ENCODE results near the gene WDR20. TPM values are rescaled to one million over a fixed set of nuclear protein-coding genes. Genes with fewer than 3 reads are reported as not detected.

The WDR20 gene
- total and polyA plus RNA-seq, 2 of the 4 experiments (the other 2 are of a cell fraction) = 20.3 to 27.4 TPM

DNA sequence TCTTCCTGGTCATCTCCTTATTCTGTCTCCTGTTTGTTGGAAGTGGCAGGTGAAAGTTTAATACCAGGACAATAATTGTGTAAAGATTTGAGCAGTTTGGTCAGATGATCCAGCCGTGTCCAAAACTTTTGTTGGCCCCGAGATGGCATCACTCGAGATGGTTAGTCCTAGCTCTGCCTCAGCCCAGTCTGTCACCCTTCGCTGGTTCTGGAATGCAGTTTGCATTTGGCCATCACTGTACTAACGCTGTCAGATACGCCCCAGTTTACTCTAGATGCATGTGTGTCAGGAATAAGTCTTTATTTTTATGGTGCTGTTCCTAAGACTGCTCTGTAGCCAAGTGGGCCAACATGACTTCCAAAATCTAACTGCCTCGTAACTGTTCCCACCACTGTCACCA lies 85.7 kb downstream of the WDR20 start:
- in situ Hi-C loops (cut with MboI; ENCODE audit: low sequenced_read_pairs) = no loop called here
- BruUV-seq (replicated peaks) = no TSS peak
- intact Hi-C loops (cut with micrococcal nuclease) = no loop called here

More for the DNA sequence above, 85.7 kb downstream of the WDR20 start:
- no peak overlapping the region for H2AK9ac ChIP-seq (replicated peaks; ENCODE audit: low read depth, low read length, poor library complexity)
- H2BK15ac ChIP-seq (ENCODE audit: low read depth, low read length) = no peak overlapping the region
- H4K5ac ChIP-seq (ENCODE audit: low read depth, low read length) = no peak overlapping the region
- no peak for ATAC-seq (ENCODE audit: low read depth)
- H3K36me3 ChIP-seq (ENCODE audit: control insufficient read depth, insufficient read depth, low read length) = peaks cover 11% of the 10 kb centered on the region
- CTCF ChIA-PET = no interaction called here
- H3K27ac ChIP-seq (ENCODE audit: insufficient read depth, low read length) = no peak overlapping the region
- H2AFZ ChIP-seq (replicated peaks; ENCODE audit: low read length, poor library complexity) = no peak overlapping the region
- H2BK20ac ChIP-seq (ENCODE audit: low read depth, low read length) = no peak overlapping the region
- no peak overlapping the region for H3K14ac ChIP-seq (replicated peaks; ENCODE audit: low read depth, low read length)
- peaks cover 4% of the 10 kb centered on the region; the same call in 1 of the 2 replicates for H3K4me1 ChIP-seq (ENCODE audit: control insufficient read depth, insufficient read depth, low read length)
- H3K18ac ChIP-seq (ENCODE audit: low read depth, low read length) = no peak overlapping the region
- dilution Hi-C loops (cut with HindIII; ENCODE audit: low sequenced_read_pairs, unreplicated experiment) = no loop called here
- no peak overlapping the region for H2BK5ac ChIP-seq (ENCODE audit: low read depth, low read length, poor library complexity, severe bottlenecking)
- H4K91ac ChIP-seq (ENCODE audit: insufficient read depth, low read depth, low read length) = no peak overlapping the region
- H3K9ac ChIP-seq (ENCODE audit: low read depth, low read length) = no peak overlapping the region
- no peak overlapping the region for H3K23ac ChIP-seq (ENCODE audit: low read depth, low read length)
- H3K9me3 ChIP-seq (ENCODE audit: control insufficient read depth, insufficient read depth, low read length) = no peaks in the 10 kb centered on the region
- no peaks in the 10 kb centered on the region for H3K27me3 ChIP-seq (ENCODE audit: control insufficient read depth, insufficient read depth, low read length)
- no peak overlapping the region for H3K4me3 ChIP-seq (ENCODE audit: insufficient read depth, low read depth, low read length)
- WGBS, 2 experiments (ENCODE audit: extremely low coverage in 2 of 2, insufficient read length in 1 of 2) = 92% methylated on average over 6 of the region's 7 CpGs; no CpG with 5 or more reads in 1 of the 2 experiments
- peaks cover 0 to 19% of the 10 kb centered on the region in 2 experiments; a peak in 2 of 4 replicates for H3K79me1 ChIP-seq (ENCODE audit: low read depth in 1 of 2, low read length in 2 of 2)
- DNase-seq = no peak
- TF ChIP-seq BHLHE40 (IDR thresholded peaks at IDR 0.05; ENCODE audit: low read depth, low read length) = no peak
- no peak for TF ChIP-seq MAZ (IDR thresholded peaks at IDR 0.05; ENCODE audit: borderline replicate concordance, low read depth, low read length)
- TF ChIP-seq RFX5 (IDR thresholded peaks at IDR 0.05; ENCODE audit: low read depth, low read length) = no peak
- TF ChIP-seq, protein P1, sequence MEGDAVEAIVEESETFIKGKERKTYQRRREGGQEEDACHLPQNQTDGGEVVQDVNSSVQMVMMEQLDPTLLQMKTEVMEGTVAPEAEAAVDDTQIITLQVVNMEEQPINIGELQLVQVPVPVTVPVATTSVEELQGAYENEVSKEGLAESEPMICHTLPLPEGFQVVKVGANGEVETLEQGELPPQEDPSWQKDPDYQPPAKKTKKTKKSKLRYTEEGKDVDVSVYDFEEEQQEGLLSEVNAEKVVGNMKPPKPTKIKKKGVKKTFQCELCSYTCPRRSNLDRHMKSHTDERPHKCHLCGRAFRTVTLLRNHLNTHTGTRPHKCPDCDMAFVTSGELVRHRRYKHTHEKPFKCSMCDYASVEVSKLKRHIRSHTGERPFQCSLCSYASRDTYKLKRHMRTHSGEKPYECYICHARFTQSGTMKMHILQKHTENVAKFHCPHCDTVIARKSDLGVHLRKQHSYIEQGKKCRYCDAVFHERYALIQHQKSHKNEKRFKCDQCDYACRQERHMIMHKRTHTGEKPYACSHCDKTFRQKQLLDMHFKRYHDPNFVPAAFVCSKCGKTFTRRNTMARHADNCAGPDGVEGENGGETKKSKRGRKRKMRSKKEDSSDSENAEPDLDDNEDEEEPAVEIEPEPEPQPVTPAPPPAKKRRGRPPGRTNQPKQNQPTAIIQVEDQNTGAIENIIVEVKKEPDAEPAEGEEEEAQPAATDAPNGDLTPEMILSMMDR (conservative IDR thresholded peaks at IDR 0.05; ENCODE audit: low read depth, low read length) = no peak
- no peak for TF ChIP-seq NFE2L2 (IDR thresholded peaks at IDR 0.05; ENCODE audit: low read depth, low read length)
- TF ChIP-seq POLR2A (IDR thresholded peaks at IDR 0.05; ENCODE audit: low read depth, low read length) = no peak
- TF ChIP-seq MXI1 (IDR thresholded peaks at IDR 0.05; ENCODE audit: borderline replicate concordance, low read depth, low read length) = no peak
- TF ChIP-seq, protein P2, sequence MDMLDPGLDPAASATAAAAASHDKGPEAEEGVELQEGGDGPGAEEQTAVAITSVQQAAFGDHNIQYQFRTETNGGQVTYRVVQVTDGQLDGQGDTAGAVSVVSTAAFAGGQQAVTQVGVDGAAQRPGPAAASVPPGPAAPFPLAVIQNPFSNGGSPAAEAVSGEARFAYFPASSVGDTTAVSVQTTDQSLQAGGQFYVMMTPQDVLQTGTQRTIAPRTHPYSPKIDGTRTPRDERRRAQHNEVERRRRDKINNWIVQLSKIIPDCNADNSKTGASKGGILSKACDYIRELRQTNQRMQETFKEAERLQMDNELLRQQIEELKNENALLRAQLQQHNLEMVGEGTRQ (IDR thresholded peaks at IDR 0.05; ENCODE audit: low read depth, low read length) = no peak
- TF ChIP-seq FOS (IDR thresholded peaks at IDR 0.05; ENCODE audit: low read depth, low read length) = no peak
- no peak for TF ChIP-seq CHD1 (IDR thresholded peaks at IDR 0.05; ENCODE audit: low read depth, low read length)
- TF ChIP-seq RAD21 (IDR thresholded peaks at IDR 0.05; ENCODE audit: low read length) = no peak
- TF ChIP-seq RCOR1 (IDR thresholded peaks at IDR 0.05; ENCODE audit: insufficient replicate concordance, low read length) = no peak
- no peak for TF ChIP-seq MAFK (IDR thresholded peaks at IDR 0.05; ENCODE audit: low read depth, low read length)
- TF ChIP-seq, protein P3, sequence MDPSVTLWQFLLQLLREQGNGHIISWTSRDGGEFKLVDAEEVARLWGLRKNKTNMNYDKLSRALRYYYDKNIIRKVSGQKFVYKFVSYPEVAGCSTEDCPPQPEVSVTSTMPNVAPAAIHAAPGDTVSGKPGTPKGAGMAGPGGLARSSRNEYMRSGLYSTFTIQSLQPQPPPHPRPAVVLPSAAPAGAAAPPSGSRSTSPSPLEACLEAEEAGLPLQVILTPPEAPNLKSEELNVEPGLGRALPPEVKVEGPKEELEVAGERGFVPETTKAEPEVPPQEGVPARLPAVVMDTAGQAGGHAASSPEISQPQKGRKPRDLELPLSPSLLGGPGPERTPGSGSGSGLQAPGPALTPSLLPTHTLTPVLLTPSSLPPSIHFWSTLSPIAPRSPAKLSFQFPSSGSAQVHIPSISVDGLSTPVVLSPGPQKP (IDR thresholded peaks at IDR 0.05; ENCODE audit: borderline replicate concordance, low read depth, low read length) = no peak
- TF ChIP-seq SMC3 (IDR thresholded peaks at IDR 0.05; ENCODE audit: low read depth, low read length) = no peak
- TF ChIP-seq CEBPB (IDR thresholded peaks at IDR 0.05; ENCODE audit: low read depth, low read length) = no peak
- H3K4ac ChIP-seq (ENCODE audit: low read depth, low read length) = no peak overlapping the region
- no peak overlapping the region for H3K4me2 ChIP-seq (ENCODE audit: low read depth, low read length)
- no peak overlapping the region for H4K8ac ChIP-seq (ENCODE audit: low read depth in 2 of 2, low read length in 2 of 2)
- peaks cover 15% of the 10 kb centered on the region; the same call in 1 of the 2 replicates for H3K9me1 ChIP-seq (ENCODE audit: insufficient read depth, low read length)
- no peak overlapping the region for H2BK120ac ChIP-seq (ENCODE audit: low read depth, low read length)
- H2AK5ac ChIP-seq (ENCODE audit: low read depth, low read length) = no peak overlapping the region
- no peak overlapping the region for H3K56ac ChIP-seq (ENCODE audit: extremely low read depth, insufficient read depth, low read length)
- no peaks in the 10 kb centered on the region for H4K20me1 ChIP-seq (ENCODE audit: insufficient read depth, low read length)
- POLR2A ChIA-PET (ENCODE audit: unreplicated experiment) = no interaction called here
